NCI-H2081 (cell line): ENCODE data around the gene ASB6.
"Not testable (repeated sequence)": the region's sequence is repeated elsewhere in the genome, so short reads cannot be mapped to it uniquely, and the experiment has no call there.

Experiments
- DNase-seq, 2 experiments: peaks; one replicate each; lab custom pipeline; 2025; lab: John Stamatoyannopoulos, UW

ASB6 gene

DNA sequence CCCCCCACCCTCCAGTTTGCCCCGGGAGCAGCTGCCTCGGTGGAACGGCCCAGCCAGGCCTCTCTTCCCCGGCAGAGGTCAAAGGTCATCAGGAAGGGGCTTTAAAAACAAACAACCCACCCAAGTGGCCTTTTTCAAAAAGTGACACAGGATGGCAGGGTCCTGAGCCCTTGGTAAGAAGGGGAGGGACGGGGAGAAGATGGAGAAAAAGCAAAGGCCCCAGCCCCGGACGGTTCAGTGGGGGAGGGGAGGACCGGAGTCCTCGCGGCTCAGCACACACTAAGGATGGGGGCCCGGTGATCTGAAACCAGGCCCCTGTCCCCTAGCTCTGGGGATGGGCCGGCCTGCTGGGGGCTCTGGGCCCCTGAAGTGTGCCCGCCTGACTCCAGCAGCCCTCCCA, 24.6 kb upstream of the ASB6 start:
- no peak for DNase-seq

DNA sequence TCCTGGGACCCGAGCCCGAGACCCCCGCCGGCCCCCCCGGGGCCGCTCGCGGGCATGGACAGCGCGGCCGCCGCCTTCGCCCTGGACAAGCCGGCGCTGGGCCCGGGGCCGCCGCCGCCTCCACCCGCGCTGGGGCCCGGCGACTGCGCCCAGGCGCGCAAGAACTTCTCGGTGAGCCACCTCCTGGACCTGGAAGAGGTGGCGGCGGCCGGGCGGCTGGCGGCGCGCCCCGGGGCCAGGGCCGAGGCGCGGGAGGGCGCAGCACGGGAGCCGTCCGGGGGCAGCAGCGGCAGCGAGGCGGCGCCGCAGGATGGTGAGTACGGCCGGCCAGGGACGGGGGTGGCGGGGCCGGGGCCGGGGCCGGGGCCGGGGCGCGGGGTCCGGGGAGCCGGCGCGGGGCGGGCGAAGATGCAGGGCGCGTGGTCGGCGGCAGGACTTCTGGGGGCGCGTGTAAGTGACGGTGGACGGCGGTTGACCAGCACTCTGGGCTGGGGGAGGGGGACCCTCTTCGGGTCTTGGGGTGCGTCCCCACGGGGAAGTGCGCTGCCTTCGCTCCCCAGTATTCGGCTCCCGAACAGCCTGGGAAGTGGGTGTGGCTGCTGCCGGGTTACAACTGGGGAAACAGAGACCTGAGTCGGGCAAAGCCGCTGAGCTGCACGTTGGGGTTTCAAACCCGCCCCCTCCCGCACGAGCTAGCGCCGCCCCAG, 24.0 kb upstream of the ASB6 start:
- no peak for DNase-seq

DNA sequence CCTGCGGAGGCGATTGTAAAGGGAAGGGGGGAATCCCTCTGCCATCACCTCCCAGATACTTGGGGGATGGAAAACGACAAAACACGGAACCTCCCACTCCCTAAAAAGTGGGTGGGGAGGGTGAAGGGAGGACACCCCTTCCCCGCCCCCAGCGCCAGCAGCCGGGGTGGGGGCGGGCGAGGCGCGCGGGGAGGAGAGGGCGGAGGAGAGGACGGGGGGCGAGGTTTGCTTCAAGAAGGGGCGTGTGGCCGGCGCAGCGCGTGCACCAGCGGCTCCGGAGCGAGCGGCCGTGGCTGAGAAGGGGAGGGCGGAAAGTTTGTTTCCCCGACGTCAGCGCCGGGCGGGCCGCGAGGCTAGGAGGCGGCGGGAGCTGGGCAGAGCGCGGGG, 23.4 kb upstream of the ASB6 start, which contains the start of gene PRRX2:
Gene PRRX2 (plus strand): TSS at position 259 of the 387 bp plus-strand sequence. CDS start 221 bp downstream, outside the sequence.
- no peak for DNase-seq

DNA sequence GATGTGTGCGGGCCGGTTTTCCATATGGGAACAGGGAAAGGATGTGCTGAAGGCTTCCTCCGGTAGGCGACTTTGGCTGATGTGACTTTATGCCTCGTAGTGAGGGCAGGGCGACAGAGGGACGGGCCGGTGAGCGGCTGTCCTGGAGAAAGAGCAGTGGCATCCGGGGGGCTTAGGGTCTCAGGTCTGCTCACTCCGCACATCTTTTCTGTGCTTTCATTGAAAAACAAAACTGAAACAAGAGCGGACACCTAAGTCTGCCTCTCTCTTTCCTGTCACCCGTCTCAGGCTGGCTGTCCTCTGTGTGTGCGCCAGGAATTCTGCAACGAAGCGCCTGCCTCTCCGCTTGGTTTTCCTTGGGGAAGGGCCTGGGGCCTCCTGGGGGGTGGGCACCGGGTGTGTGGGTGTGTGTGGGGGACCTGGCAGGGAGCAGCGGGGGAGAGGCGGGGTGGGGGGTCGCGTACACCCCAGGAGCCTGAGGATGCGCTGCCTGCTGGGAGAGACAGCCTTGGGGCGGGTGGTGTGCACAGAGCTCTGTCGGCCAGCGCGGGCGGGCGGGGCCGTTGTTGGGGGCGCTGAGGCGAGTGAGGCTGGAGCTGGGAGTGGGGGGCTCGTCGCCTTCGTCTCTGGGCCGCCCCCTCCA, 22.9 kb upstream of the ASB6 start:
- DNase-seq = no peak

DNA sequence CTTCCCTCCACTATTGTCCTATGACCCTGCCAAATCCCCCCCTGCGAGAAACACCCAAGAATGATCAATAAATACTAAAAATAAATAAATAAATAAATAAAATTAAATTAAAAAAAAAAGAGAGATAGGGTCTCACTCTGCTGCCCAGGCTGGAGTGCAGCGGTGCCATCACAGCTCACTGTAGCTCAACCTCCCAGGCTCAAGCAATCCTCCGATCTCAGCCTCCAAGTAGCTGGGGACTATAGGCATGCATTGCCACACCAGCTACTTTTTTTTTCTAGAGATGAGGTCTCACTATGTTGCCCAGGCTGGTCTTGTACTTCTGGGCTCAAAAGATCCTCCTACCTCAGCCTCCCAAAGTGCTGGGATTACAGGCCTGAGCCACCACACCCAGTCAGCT, 20.3 kb upstream of the ASB6 start:
- DNase-seq = not testable (repeated sequence)

DNA sequence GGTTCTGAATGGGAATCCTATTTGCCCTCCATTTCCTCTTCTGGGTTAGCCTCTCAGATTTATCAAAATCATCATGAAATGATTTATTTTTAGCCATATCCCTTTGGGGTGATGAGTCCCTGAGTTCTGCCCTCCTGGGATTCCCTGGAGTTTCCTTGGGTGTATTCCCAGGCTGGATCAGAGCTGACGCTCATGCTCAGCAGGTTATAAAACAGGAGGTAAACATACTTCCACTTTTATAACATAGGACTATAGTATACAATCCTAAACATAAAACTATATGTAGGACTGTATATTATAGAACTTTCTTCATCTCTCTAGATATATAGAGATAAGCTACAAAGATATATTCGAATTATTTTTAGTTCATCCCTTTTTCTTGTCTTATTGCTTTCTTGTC, 19.1 kb upstream of the ASB6 start:
- no peak for DNase-seq

DNA sequence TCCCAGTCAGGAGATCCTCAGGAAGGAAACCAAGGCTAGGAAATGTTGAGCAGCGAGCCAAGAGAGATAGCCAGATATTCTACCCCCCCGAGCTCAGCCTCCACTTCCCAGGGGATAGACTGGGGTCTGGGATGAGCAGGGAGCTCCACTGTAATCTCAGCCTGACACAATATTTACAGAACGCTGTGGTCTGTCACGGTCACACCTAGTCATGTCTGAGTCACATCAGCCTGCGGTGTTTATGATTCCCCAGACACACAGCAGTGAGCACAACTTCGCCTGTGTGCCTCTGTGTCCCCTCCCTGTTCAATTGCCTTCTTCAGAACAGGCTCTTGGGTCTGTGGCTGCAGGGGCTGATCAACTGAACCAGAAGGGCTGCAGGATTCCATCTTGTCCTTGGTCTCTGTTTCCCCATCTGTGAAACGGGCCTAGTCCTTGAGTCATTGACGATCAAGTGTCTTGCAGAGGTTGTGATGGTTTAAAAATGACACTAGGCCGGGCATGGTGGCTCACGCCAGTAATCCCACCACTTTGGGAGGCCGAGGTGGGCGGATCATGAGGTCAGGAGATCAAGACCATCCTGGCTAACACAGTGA, 14.9 kb upstream of the ASB6 start:
- no peak for DNase-seq

DNA sequence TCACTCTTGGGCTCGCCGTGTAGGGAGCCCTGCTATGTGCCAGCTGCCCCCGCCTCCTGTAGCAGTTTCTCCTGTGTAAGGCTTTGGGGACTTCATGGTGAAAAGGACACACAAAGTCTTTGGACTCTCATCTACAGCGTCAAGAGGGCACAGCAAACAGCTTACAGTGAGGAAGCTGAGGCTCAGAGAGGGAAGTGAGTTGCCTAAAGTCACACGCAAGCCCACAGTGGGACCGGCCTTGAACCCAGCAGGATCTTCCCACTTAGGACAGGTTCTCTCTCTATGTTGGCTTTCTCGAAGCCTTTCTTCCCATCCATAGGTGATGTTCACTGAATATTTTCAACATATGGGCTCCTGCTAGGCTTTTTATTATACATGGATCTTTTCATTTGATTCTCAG, 13.7 kb upstream of the ASB6 start:
- DNase-seq = no peak

DNA sequence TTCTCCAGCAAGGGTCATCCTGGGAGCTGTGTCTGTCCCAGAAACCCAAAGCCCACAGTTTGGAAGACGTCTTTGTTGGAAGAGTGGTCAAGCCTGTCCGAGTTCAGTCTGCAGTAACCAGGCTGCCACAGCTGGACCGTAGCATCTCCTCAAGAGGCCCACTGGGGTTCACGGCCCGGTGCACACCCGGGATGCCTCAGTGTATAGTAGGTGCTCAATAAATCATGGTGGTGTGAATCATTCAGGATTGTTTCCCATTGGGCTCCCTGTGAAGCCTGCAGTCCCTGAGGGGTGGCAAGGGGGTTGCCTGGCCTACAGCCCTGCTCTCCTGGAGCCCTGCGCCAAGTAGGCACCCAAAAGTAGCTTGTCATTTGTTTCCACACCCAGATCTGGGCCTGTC, 13.2 kb upstream of the ASB6 start:
- DNase-seq = no peak

DNA sequence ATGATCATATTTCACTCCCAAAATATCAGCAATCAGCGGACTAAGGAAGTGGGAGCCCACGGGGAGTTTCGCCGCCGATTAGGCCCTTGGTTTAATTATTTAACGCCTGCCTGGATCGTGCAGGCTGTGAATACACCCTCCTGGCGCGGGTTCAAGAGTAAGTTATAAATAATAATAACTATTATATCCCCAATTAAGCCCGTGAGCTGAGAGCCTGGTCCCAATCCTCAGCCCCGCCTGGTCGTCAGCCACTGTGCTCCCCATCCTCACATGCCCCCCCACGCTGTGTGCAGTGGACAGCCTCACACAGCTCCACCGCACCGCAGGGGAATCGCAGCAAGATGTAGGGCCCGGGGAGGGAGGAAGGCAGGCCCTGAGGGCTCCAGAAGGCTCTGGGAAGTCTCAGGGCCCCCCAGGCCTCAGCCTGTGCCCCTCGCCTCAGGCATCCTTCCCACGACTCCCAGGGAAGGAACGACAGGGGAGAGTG, 12.6 kb upstream of the ASB6 start:
- no peak for DNase-seq

DNA sequence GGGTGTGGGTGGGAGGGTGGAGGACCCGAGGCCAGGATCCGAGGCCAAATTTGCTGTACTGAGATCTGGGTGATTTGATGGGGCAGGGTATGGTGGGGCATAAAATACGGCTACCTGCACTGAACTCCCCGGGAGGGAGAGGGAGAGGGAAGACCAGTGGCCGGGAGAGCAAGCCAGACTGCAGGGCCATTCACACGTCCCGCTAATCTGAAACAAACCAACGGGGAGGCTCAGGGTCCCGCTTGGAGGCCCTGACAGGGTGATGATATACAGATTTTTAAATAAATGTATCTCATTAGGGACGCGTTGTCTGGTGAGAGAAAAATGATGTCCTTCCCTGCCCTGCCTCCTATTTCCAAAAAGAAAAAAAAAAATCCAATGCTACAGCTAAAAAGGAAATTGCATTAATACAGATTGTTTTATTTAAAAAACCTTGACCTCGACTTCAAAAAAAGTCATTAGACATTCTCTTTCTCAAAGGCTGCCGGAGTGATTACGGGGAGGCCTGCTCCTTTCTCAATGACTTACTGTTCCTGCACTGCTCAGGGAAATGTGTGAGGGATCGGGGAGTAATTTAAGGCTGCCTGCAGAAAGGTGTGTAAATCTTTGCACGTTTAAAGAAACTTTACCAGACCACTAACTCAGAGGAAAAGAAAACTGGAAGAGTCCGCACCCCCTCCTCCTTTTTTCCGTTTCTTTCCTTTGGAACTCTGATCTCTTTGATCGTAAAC, 12.0 kb upstream of the ASB6 start:
- DNase-seq = no peak

DNA sequence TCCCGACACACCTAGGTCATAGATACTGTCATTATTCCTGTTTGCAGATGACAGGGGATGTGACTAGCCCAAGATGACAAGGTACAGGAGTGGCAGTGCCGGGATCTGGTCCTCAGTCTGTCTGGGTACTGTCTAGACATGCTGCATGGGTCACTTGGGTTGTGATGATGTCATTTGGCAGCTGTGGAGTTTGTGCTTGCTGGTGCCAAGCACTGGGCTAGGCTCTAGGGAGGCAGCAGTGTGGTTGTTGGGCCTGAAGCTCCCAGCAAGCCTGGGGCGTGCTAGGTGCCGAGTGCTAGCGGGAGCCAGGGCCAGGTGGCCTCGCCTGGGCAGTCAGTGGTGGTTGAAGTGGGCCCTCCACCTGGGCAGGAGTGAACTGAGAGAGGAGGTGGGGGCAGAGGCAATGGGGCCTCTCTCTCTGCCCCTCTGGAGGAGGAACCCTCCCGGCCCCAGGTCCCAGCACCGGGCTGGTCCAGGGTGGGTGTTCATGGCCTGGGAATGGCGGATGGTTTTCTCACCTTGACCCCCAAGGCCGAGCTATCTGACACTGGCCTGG, 8.8 kb upstream of the ASB6 start:
- no peak for DNase-seq

DNA sequence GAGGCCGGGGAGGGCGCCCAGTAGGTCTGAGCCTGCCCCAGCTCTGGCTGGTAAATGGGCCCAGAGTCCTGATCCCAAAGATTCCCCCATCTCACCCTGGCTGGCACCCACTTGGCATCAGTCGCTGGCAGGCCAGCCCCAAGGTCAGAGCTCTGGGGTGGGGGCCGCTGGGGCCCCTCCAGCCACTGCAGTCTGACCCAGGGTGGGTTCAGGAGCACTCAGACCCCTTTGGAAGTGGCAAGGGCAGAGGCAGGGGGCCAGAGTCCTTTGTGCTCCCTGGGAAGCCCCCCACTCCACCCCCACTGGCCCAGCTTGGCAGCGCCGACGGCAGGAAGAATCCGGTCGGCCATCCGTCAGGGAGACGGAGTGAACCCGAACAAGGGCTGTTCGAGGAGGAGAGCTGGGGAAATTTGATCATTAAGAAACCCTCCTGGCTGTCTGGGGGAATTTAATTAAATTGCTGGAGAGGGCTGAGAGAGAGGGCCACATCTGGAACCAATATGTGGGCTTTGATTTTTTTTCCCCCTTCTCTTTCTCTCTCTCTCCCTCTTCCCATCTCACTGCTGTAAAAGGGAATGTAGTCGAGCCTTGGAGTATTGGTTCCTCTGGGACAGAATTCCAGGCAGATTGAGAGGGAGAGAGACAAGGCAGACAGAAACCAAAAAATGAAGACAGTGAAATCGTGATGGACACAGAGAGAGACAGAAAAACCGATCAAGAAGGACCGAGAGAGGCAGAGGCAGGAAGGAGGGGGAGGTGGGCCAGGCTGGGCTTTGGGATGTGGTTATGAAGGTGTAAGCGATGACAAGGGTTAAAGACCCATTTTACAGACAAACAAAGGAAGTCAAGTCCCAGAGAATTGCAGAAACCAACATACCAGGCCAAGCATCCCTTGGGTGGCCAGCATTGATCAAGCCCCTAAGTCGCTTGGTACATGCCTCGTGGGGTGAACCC, 8.1 kb upstream of the ASB6 start:
- DNase-seq = no peak

DNA sequence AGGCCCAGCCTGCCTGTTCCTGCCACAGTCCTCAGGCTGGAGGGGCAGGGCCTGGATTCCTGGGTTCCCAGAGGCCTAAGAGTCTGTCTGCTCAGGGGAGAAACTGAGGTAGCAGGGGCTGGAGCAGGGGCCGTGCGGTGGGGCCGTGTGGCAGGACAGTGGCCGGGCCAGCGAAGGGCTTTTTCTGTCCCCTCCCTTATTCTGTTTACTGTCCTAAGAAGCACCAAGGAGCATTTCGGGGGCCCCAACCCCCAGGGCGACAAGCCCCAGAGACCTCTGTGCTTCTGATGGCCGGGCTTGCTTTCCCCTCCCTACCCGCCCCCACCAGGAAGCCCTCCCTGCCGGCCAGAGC, 6.8 kb upstream of the ASB6 start:
- DNase-seq = no peak

DNA sequence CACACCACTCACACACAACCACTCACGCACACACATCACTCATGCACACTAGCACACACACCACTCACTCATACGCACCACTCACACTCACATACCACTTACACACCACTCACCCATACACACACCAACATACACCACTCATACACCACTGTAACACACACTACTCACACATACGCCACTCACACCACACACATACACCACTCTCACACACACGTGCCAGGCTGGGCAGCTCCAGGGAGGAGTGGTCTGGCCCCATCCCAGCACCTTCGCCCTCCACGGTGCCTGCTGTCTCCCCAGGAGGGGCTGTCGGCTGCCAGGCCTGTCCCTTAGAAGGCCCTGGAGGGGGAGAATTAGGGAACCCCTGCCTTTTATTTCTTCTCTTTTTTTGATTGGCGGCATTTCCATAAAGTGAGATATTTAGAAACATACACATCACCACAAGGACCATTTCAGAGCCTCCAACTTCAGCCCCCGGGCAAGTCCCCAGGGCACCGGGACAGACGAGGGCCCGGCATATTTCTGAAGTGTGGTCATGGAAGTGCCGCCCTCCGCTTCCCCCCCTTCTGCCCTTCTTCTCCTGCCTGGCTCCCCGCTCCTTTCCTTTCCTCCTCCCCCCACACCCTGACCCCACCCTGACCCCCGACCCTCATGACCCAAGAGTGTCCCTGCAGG, 6.3 kb upstream of the ASB6 start:
- no peak for DNase-seq

DNA sequence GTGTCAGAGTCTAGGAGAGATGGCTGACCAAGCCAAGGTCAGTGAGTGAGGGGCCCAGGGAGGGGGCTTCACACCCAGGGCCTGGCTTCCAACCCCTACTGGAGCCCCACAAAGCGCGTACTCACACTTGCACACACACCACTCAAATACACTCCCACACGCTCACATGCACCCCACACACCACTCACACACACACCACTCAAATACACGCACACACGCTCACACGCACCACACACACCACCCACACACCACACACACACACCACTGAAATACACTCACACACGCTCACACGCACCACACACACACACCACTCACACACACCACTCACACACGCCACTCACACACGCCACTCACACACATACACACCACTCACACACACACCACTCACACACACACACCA, 5.7 kb upstream of the ASB6 start:
- DNase-seq = no peak

DNA sequence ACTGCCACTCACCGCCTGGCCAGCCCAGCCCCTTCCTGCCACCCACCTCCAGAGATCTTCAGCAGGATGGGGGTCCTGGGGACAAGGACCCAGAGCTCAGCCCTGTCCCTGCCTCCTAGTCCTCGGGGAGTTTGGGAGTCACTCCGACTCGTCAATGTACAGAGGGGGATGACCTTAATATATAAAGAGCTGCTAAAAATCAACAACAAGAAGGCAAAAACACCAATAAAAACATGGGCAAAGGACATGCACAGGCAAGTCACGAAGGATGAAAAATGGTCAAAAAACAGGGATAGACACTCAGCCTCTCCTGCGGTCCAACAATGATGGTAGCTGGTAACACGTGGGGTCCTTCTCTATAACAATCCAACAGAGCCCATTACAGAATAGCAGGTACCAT, 4.7 kb upstream of the ASB6 start:
- DNase-seq = no peak

DNA sequence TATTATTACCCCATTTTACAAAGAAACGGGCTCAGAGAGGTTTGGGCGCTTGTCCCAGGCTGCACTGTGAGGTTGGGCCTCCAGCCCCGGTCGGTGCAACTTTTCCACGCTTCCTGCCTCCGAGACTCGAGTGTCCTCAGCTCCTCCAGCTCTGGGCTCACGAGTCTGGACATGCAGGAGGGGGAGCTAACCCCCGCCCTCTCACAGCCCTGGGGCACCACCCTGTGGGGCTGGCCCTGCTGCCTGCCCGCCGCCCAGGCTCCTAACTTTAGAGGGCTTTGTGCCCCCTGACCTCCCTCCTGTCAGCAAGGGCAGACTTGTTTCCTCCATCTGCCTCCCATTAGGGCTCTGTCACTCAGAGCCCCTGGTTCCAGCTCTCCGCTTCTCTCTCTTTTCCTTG, 4.3 kb upstream of the ASB6 start:
- no peak for DNase-seq

DNA sequence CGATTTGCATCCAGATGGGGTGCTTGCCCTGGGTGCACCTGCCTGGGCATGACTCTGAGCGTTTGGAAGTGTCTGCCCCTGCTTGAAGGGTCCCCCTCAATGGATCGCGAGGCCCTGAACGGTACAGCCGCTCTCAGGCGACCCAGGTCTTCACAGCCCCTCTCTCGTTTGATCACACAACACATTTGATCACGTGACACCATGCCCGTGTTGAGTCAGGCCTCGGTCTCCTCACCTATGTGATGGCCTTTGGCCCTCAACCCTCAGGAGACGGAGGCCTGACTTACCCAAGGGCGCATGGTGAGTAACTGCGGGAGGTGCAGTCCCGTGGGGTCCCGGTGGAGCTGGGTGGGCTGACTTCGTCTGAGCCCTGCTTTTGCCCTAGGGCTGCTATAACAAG, 3.0 kb upstream of the ASB6 start:
- DNase-seq = no peak

DNA sequence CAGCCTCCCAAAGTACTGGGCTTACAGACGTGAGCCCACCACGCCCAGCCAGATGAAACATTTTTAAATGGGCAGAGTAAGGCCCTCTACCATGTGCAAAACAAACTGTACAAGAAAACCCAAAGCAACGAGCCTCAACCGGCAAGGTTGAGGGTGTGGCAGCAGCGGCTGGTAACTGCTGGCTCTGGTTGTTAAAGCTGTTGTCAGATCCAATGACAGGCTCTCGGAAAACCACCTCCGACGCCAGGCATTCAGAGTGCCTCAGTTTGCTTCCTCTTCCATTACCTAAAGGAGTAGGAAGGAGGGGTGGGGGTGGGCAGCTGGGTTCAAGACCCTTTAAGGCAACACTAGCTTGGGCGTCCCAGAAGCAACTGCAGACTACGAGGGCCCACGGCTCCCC, 2.4 kb upstream of the ASB6 start:
- DNase-seq = no peak

DNA sequence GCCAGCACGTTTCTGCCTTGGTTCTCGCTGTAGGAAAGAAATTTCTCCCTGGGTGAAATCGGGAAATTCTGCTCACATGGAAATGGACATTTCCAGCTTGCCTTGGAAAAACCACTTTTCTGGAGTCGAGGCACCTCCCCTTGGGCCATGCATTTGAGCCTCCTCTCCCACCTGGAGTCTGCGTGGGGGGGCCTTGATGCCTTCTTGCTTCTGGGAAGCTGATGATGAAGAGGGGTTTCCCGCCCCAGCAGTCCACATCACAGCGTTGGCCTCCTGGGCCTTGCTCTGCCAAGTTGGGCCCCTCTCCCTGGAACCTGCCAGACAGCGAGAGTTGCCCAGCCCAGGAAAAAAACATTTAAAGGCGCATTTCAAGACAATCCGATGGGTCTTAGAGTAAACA, 1.8 kb upstream of the ASB6 start:
- DNase-seq = no peak
